Measurements from ENCODE around the gene PKP4.

PKP4 gene

DNA sequence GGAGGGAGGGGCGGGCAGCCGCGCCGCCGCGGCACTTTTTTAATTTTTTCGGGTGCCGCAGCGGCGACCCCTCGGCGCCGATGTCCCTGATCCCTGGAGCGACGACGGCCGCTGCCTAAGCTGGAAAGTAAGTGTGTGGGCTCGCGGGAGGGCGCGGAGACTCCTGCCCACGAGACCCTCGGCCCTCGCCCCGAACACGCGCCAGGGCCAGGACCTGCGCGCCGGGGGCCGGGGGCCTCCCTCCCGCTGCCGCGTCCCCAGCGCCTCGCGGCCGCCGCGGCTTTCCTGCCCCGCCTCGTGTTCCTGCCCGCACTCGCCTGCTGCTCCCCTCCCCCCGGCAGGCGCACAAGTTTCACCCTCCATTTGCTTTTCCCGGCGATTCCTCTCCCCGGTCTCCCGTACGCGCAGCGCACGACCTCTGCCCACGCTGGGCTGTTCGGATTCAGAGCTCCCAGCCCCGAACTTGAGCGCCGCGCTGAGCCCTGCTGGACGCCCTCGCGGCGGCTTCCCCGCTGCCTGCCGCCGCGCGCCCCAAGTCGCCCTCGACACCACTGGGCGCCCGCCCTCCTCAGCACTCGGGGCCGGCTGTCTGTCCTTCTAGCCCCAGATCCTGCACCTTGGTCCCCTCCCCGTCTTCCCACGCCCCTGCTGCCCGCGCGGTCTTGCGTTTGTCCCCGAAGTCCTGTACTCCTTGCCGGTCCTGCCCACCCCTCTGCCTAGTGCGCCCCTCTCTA lies 507 bp downstream of the PKP4 start:
- no peaks in the 10 kb centered on the region; the same call in none of the 2 replicates for H3K36me3 ChIP-seq (ENCODE audit: insufficient read depth, low read length)
- peaks cover 41% of the 10 kb centered on the region for H3K79me2 ChIP-seq (ENCODE audit: insufficient read depth, low read length)
- peaks cover 29% of the 10 kb centered on the region for H3K4me1 ChIP-seq (ENCODE audit: insufficient read depth, low read length)
- H3K27ac ChIP-seq (ENCODE audit: low read length): peak overlapping the region; percentile 73
- TF ChIP-seq, protein P1, sequence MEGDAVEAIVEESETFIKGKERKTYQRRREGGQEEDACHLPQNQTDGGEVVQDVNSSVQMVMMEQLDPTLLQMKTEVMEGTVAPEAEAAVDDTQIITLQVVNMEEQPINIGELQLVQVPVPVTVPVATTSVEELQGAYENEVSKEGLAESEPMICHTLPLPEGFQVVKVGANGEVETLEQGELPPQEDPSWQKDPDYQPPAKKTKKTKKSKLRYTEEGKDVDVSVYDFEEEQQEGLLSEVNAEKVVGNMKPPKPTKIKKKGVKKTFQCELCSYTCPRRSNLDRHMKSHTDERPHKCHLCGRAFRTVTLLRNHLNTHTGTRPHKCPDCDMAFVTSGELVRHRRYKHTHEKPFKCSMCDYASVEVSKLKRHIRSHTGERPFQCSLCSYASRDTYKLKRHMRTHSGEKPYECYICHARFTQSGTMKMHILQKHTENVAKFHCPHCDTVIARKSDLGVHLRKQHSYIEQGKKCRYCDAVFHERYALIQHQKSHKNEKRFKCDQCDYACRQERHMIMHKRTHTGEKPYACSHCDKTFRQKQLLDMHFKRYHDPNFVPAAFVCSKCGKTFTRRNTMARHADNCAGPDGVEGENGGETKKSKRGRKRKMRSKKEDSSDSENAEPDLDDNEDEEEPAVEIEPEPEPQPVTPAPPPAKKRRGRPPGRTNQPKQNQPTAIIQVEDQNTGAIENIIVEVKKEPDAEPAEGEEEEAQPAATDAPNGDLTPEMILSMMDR (IDR thresholded peaks at IDR 0.05; ENCODE audit: borderline replicate concordance, extremely low read depth, low read length, poor library complexity, severe bottlenecking): no peak
- TF ChIP-seq EZH2 (IDR thresholded peaks at IDR 0.05; ENCODE audit: borderline replicate concordance, low read depth, low read length, severe bottlenecking): no peak
- peak; percentile 66 for DNase-seq
- peak overlapping the region; percentile 94 for H3K4me2 ChIP-seq (ENCODE audit: insufficient read depth, low read length)
- peak overlapping the region; percentile 96 for H2AFZ ChIP-seq (ENCODE audit: low read depth, low read length)
- H3K9me3 ChIP-seq (ENCODE audit: insufficient read depth, low read length, severe bottlenecking): no peaks in the 10 kb centered on the region
- peaks cover 10% of the 10 kb centered on the region for H3K27me3 ChIP-seq (ENCODE audit: insufficient read depth, low read length, poor library complexity)
- peak overlapping the region; percentile 78 to 94; a peak in 3 of 4 replicates for H3K4me3 ChIP-seq (ENCODE audit: low read depth in 1 of 2, low read length in 2 of 2)
- peak overlapping the region; percentile 82 for H3K9ac ChIP-seq (ENCODE audit: low read depth, low read length)
- H4K20me1 ChIP-seq (ENCODE audit: insufficient read depth, low read length): peaks cover 30% of the 10 kb centered on the region
- ATAC-seq (ENCODE audit: insufficient read depth, low read depth): peak; percentile 38

DNA sequence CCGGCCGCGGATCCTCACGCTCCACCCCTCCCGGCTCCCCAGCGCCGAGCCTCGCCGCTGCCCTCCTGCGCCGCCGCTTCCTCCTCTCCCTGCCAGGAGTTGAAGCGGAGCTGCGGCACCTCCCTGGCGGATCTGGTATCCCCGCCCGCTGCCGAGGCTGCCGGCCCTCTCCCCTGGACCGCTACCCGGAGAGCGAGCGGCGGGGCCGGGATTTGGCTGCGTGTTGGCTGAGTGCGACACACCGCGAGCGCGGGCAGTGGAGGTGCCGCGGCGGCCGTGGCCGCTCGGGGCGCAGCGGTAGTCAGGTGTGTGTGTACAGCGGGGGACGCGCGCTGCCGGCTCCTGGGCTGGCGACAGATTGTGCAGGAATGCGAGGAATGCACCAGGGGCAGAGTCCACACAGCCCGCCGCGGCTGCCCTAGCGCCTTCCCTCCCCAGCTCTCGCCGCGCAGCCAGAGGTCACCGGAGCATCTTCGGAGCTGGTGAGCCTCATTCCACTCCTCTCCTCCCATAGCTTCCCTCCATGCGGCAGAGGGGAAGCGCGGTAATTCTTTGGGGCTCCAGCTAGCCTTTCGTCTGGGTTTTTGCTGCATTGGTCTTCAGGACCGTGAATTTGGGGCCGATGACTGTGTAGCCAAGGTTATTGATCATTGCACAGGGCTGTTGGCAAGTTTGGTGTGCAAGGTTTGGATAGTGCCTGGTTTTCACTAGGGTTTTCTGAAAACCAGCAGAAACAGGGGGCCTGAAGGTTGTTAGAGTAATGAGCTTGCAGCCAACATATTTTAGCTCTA lies 1.3 kb downstream of the PKP4 start:
- H3K4me1 ChIP-seq (ENCODE audit: insufficient read depth, low read length): peaks cover 29% of the 10 kb centered on the region
- DNase-seq (peak; percentile 70), ATAC-seq (ENCODE audit: insufficient read depth, low read depth) (peak; percentile 66)
- peak overlapping the region; percentile 94 for H3K4me2 ChIP-seq (ENCODE audit: insufficient read depth, low read length)
- peak overlapping the region; percentile 96 for H2AFZ ChIP-seq (ENCODE audit: low read depth, low read length)
- H4K20me1 ChIP-seq (ENCODE audit: insufficient read depth, low read length): peaks cover 36% of the 10 kb centered on the region
- TF ChIP-seq, protein P1 (IDR thresholded peaks at IDR 0.05; ENCODE audit: borderline replicate concordance, extremely low read depth, low read length, poor library complexity, severe bottlenecking): peak; percentile 52
- no peak for TF ChIP-seq EZH2 (IDR thresholded peaks at IDR 0.05; ENCODE audit: borderline replicate concordance, low read depth, low read length, severe bottlenecking)
- H3K27me3 ChIP-seq (ENCODE audit: insufficient read depth, low read length, poor library complexity): peaks cover 10% of the 10 kb centered on the region
- H3K27ac ChIP-seq (ENCODE audit: low read length): peak overlapping the region; percentile 73
- no peaks in the 10 kb centered on the region for H3K9me3 ChIP-seq (ENCODE audit: insufficient read depth, low read length, severe bottlenecking)
- no peaks in the 10 kb centered on the region; the same call in none of the 2 replicates for H3K36me3 ChIP-seq (ENCODE audit: insufficient read depth, low read length)
- H3K4me3 ChIP-seq (ENCODE audit: low read depth in 1 of 2, low read length in 2 of 2): peak overlapping the region; percentile 78 to 94; a peak in 3 of 4 replicates
- H3K79me2 ChIP-seq (ENCODE audit: insufficient read depth, low read length): peaks cover 49% of the 10 kb centered on the region
- peak overlapping the region; percentile 82 for H3K9ac ChIP-seq (ENCODE audit: low read depth, low read length)

DNA sequence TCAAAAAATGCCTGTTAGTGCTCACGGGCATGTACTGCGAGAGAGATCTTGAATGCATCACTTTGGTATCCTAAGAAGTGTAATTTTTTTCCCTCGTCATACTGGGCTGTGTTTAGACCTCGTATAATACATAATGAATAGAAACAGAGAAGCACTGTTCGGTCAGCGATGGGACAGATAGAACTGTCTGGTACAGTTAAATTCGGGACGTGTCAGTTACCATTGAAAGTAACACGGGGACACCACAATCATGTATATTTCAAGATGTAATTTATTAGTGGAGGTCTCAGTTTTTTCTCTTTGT lies 1.8 kb downstream of the PKP4 start:
- Histone ChIP-seq H3K27ac (ENCODE audit: low read length) (no peak overlapping the region), H3K79me2 (ENCODE audit: insufficient read depth, low read length) (peaks cover 53% of the 10 kb centered on the region), H4K20me1 (ENCODE audit: insufficient read depth, low read length) (peaks cover 42% of the 10 kb centered on the region), H3K4me1 (ENCODE audit: insufficient read depth, low read length) (peaks cover 29% of the 10 kb centered on the region), H3K27me3 (ENCODE audit: insufficient read depth, low read length, poor library complexity) (peaks cover 10% of the 10 kb centered on the region), H3K4me2 (ENCODE audit: insufficient read depth, low read length) (peak overlapping the region; percentile 94), H3K9me3 (ENCODE audit: insufficient read depth, low read length, severe bottlenecking) (no peaks in the 10 kb centered on the region), H2AFZ (ENCODE audit: low read depth, low read length) (no peak overlapping the region), H3K9ac (ENCODE audit: low read depth, low read length) (peak overlapping the region; percentile 82), H3K4me3 (ENCODE audit: low read depth in 1 of 2, low read length in 2 of 2) (peak overlapping the region; percentile 78 to 94; a peak in 3 of 4 replicates), H3K36me3 (ENCODE audit: insufficient read depth, low read length) (no peaks in the 10 kb centered on the region; the same call in none of the 2 replicates)
- DNase-seq: no peak
- TF ChIP-seq EZH2 (IDR thresholded peaks at IDR 0.05; ENCODE audit: borderline replicate concordance, low read depth, low read length, severe bottlenecking): no peak
- TF ChIP-seq, protein P1 (IDR thresholded peaks at IDR 0.05; ENCODE audit: borderline replicate concordance, extremely low read depth, low read length, poor library complexity, severe bottlenecking): no peak
- ATAC-seq (ENCODE audit: insufficient read depth, low read depth): no peak
